Stimulated activated CD8-positive, alpha-beta memory T cell treated with anti-CD3 and anti-CD28 coated beads, Interleukin-7, amount 100 ng/mL, for 4 hours (primary cell): ENCODE results near the gene ANKRD23.
"Not testable (repeated sequence)": the region's sequence is repeated elsewhere in the genome, so short reads cannot be mapped to it uniquely, and the experiment has no call there.

Experiments used
- DNase-seq, 2 donors: peaks; one replicate each; pipeline ENCODE4 v3.0.0-alpha.2; 2020; ENCODE audit warnings: low read depth in 2 of 2

Gene ANKRD23

GRCh38 chr2:96843538-96844268, at the start of gene ANKRD23:
TSS of gene ANKRD23 (minus strand) at chr2:96844021. CDS start at chr2:96843992, 29 bp downstream.
- DNase-seq, result no peak

GRCh38 chr2:96891591-96892333, 47.9 kb upstream of the ANKRD23 start:
- DNase-seq, result no peak

GRCh38 chr2:96890726-96891385, 47.0 kb upstream of the ANKRD23 start:
- DNase-seq, result no peak

- DNase-seq, result no peak
Measured at GRCh38 chr2:96890252-96890651, 46.4 kb upstream of the ANKRD23 start.

- DNase-seq, result not testable (repeated sequence)
Measured at GRCh38 chr2:96889502-96889901, 45.7 kb upstream of the ANKRD23 start.

- DNase-seq, result no peak
Measured at GRCh38 chr2:96888072-96889011, 44.5 kb upstream of the ANKRD23 start.

- no peak for DNase-seq
Measured at GRCh38 chr2:96887493-96888012, 43.7 kb upstream of the ANKRD23 start.

- DNase-seq, result no peak
Measured at GRCh38 chr2:96885432-96886347, 41.9 kb upstream of the ANKRD23 start.

GRCh38 chr2:96884299-96885094, 40.7 kb upstream of the ANKRD23 start:
- DNase-seq, result no peak

- no peak for DNase-seq
Measured at GRCh38 chr2:96883306-96883705, 39.5 kb upstream of the ANKRD23 start.

- no peak for DNase-seq
Measured at GRCh38 chr2:96882906-96883305, 39.1 kb upstream of the ANKRD23 start.

GRCh38 chr2:96882230-96882629, 38.4 kb upstream of the ANKRD23 start:
- DNase-seq, result no peak

- no peak for DNase-seq
Measured at GRCh38 chr2:96881349-96882195, 37.8 kb upstream of the ANKRD23 start.

- no peak for DNase-seq
Measured at GRCh38 chr2:96880891-96881273, 37.1 kb upstream of the ANKRD23 start.

- DNase-seq, result no peak
Measured at GRCh38 chr2:96879545-96880040, 35.8 kb upstream of the ANKRD23 start.

- DNase-seq, result no peak
Measured at GRCh38 chr2:96878796-96879544, 35.1 kb upstream of the ANKRD23 start.

- no peak for DNase-seq
Measured at GRCh38 chr2:96878171-96878570, 34.4 kb upstream of the ANKRD23 start.
